Uterus (tissue), 2 donors: ENCODE measurements around the gene MXRA8.

Experiments used
- CTCF ChIP-seq, 4 experiments: fragments of 200-600 bp in 2 of 4; fragments of 450-650 bp in 2 of 4; sonication (generic) in 2 of 4; IDR thresholded peaks; one replicate each; pipeline ENCODE4 v1.5.1; 2016 to 2019; ENCODE audit warnings: antibody characterized with exemption in 4 of 4, mild to moderate bottlenecking in 2 of 4, moderate library complexity in 1 of 4
- POLR2A ChIP-seq, 2 donors: fragments of 450-650 bp; IDR thresholded peaks; one replicate each; pipeline ENCODE4 v1.6.1; 2016; ENCODE audit warnings: antibody characterized with exemption in 2 of 2, mild to moderate bottlenecking in 1 of 2, moderate library complexity in 1 of 2

GRCh38 chr1:1304331-1305299, 53.7 kb downstream of the MXRA8 start:
- TF ChIP-seq CTCF (IDR thresholded peaks at IDR 0.05) (peak in 1 of 4 experiments; percentile 3), POLR2A (IDR thresholded peaks at IDR 0.05) (peak in 1 of 2 donors; percentile 34)
